Stimulated activated CD4-positive, alpha-beta T cell treated with anti-CD3 and anti-CD28 coated beads, TNF-alpha, amount 100 ng/mL, for 24 hours (primary cell): ENCODE results near the gene NAV2.

Experiments used
- DNase-seq, 3 experiments: peaks; one replicate each; pipeline ENCODE4 v3.0.0-alpha.2; 2020; ENCODE audit warnings: low read depth in 3 of 3

NAV2 gene

GRCh38 chr11:19805376-19805775 is 92.7 kb downstream of the NAV2 start:
- no peak for DNase-seq

DNA sequence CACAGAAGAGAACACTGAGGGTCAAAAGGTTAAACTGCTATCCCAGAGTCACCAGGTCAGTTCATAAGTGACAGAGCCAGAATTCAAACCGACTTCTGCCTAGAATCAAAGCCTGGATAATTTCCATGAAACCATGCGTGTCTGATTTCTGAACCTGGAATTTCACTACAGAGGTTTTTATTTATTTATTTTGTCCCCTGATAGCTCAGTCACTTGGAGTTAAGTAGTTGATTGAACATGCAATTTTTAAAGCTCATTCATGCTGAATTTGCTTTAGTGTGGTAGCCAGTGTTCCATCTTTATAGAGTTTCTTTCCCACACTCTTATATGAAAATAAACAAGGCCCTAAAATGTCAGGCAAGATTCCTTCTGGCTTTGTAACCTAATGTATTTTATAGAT is 93.2 kb downstream of the NAV2 start:
- no peak for DNase-seq

DNA sequence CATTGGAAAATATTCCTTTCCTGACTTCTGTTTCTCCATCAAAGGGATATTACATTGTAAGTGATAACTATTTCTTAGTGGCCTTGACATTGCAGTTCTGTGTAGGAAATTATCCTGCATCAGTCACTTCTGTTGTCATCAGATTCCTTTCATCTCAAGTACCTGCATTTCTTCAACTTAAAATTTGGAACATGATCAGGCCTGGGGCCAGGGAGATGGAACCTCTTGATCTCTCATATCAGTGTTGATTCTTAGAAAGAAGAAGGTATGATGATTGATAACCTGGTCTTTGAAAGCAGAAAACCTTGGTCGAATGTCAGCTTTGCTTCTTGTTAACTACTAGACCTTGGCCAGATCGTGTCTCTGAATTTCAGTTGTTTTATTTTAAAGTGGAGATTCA is 93.6 kb downstream of the NAV2 start:
- no peak for DNase-seq

DNA sequence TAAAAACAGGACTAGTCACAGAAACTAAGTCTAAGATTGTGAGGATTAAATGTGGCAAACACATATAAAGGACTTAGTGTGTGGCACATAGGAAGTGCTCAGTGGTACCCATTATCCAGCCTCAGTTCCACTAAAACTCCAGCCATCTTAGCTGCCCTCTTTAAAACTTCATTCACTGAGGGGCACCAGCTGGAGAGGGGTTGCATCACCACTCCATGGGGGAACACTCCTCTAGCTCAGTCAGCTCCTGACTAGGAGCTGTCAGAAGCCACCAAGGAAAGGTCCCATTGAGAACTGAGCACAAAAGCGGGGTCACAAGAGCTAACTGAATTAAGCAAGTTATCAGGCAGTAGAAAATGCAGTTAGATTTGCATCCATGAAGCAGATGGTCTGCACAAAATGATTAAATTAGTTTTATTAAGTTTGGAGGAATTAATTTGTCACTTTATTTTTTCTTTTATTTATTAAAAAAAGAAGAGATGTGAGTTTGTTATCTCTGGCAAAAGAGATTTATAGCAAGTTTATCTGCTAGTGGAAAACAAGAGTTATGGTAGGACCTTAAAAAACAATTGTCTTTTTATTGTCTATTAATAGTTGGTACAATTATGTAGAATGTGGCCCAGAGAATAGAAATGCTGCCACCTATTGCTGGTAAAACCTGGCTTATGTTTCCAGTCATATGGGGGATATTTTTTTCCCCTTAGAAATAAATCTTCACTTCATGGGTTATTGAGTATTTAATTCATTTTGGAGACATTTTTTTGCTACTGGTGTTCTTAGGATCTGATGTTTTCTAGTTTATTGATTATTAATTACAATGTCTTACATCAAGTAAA is 95.7 kb downstream of the NAV2 start:
- DNase-seq: no peak

GRCh38 chr11:19810852-19811251 is 98.2 kb downstream of the NAV2 start:
- DNase-seq: no peak

- no peak for DNase-seq
Observed at GRCh38 chr11:19811380-19811779, 98.7 kb downstream of the NAV2 start.

DNA sequence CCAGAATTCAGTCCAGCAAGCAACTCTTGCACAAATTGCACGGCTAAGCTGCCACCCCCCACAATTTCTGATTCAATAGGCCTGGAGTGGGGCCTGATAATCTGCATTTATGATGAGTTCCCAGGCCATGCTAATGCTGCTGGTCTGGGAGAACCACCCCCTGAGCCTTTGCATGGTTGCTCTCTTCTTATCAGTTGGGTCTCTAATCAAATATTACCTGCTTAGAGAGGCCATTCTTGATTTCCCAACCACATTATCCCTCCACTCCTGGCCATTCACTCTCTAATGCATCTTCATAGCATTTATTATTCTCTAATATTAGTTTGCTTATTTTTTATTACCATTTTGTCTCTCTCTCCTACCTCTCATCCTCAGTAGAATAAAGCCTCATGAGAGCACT is 99.5 kb downstream of the NAV2 start:
- DNase-seq: no peak

- DNase-seq: no peak
Observed at GRCh38 chr11:19812710-19813109, 100.1 kb downstream of the NAV2 start.

- no peak for DNase-seq
Observed at GRCh38 chr11:19813158-19813879, 100.7 kb downstream of the NAV2 start.

- no peak for DNase-seq
Observed at GRCh38 chr11:19814421-19814820, 101.8 kb downstream of the NAV2 start.

GRCh38 chr11:19816040-19816439 is 103.4 kb downstream of the NAV2 start:
- no peak for DNase-seq

- no peak for DNase-seq
Observed at GRCh38 chr11:19816817-19817216, 104.2 kb downstream of the NAV2 start.

- DNase-seq: no peak
Observed at GRCh38 chr11:19817265-19817851, 104.7 kb downstream of the NAV2 start.

DNA sequence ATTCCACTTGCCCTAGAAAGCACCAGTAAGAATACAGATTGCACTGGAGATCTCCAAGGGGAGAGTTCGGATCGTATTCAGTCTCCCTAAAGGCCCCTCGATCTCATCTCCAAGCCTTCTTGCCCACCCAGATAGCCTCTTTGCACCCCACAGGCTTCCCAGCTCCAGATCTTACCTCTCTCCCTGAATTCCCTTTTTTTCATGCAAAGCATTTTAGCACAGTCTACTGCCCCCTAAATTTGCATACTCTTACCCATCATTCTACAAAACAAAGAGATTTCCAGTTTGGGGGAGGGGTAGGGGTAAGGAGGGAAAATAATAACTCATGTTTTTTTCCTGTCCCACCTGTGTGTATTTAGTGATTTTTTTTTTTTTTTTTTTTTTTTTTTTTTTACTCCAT is 105.2 kb downstream of the NAV2 start:
- no peak for DNase-seq

GRCh38 chr11:19818619-19819018 is 106.0 kb downstream of the NAV2 start:
- DNase-seq: no peak

DNA sequence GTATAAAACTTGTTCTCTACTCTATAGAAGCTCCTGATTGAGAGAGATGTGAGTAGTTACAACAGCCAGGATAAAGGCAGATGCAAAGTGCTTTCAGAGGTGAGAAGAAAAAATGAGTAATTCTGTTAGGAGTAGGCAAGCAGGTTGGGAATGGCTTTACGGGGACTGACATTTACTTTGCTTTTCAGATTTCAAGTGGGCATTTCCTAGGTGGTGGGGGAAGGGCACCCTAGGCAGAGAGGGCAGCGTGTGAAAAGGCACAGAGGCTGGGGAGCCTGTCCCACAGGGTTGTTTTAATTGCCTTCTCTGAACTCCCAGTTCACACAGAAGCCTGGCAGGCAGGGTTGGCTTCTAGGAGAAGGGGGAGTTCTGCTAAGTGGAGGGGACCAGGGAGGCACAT is 106.5 kb downstream of the NAV2 start:
- DNase-seq: no peak

GRCh38 chr11:19820100-19820499 is 107.5 kb downstream of the NAV2 start:
- no peak for DNase-seq

DNA sequence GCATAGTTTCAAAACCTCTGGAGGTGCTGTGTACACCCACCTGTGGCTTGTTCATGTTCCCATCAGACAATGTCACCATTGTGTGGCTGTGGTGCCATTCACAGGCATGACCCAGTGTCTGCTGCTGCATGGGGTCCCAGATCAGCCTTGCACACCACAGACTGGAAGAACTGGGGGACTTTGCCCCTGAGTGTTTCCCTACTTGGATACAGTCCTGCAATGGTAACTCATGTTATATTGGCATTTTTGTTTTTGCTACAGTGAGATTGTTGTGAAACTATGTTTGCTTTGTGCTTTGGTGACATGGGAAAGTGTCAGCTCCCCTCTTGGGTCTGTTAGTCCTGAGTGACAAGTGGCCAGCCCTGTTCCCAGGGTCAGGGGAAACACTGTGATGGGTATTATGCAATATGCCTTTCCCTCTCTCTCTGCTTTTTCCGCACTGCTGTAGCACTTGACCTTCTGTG is 108.8 kb downstream of the NAV2 start:
- DNase-seq: no peak

- no peak for DNase-seq
Observed at GRCh38 chr11:19821993-19822392, 109.4 kb downstream of the NAV2 start.

DNA sequence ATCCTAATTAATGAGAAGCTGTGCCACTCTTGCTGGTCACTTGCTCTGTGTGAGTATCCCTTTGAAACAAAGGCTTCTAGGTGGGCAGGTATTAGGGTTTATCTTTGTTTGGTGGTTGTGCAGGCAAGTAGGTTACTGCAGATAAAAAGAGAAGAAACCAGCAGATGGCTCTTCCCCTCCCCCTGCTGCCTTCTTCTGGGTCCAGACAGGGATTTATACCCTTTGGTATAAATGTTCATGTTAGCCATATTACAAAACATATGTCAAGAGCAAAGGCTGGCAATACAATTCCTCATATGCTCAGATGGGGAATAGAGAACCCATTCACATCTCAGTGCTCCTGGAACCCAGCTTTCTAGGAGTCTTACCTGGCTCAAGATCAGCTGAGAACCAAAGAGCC is 109.9 kb downstream of the NAV2 start:
- DNase-seq: no peak

- no peak for DNase-seq
Observed at GRCh38 chr11:19826606-19827005, 114.0 kb downstream of the NAV2 start.

- no peak for DNase-seq
Observed at GRCh38 chr11:19827399-19828135, 114.9 kb downstream of the NAV2 start.
